ENCODE data around the gene ZFP36L1. TPM values are rescaled to one million over a fixed set of nuclear protein-coding genes. Genes with fewer than 3 reads are reported as not detected.
A peak's percentile ranks its signal among the peaks of the same experiment; 100 is the strongest.

Gene ZFP36L1
- total and polyA plus RNA-seq, 2 of the 13 experiments (the other 11 are each of a cell fraction or from before 2014, with no cell fraction given): 7.4 to 10.2 TPM

DNA sequence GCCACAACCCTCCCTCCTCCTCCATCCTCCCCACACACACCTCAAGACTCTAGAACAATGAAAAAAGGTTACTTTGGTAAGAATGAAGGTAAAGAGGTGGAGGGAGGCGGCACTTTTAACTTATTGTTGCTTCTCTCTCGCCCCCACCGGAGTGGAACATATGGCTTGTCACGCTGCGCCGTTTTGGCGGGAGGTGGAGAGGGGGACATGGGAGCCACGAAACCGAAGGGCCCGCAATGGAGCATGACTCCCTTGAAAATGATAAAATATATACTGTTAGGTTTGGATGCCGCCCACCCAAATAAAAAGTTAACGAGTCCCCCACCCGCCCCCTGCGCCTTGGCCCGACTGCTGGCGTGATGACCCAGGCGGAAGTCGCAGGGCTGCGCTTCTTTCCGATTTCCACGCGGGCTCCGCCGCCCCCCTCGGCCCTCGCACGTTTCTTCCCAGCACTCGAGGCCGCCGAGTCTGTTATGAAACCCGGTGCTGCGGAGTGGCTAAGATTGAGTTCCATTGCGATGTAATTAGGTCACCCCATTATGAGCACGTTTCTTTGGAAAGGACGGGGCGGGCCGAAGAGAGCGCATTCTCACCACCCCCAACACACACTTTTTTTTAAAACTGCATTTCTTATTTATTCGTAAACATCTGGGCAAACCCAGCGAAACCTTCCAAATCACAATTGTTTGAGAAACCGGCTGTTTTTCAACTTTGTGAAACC is 1.4 kb upstream of the ZFP36L1 start (continued):
- TF ChIP-seq, protein P1, sequence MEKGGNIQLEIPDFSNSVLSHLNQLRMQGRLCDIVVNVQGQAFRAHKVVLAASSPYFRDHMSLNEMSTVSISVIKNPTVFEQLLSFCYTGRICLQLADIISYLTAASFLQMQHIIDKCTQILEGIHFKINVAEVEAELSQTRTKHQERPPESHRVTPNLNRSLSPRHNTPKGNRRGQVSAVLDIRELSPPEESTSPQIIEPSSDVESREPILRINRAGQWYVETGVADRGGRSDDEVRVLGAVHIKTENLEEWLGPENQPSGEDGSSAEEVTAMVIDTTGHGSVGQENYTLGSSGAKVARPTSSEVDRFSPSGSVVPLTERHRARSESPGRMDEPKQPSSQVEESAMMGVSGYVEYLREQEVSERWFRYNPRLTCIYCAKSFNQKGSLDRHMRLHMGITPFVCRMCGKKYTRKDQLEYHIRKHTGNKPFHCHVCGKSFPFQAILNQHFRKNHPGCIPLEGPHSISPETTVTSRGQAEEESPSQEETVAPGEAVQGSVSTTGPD (CRISPR knock-in tag; IDR thresholded peaks at IDR 0.05): no peak
- TF ChIP-seq ZNF644 (CRISPR knock-in tag; IDR thresholded peaks at IDR 0.05; ENCODE audit: low read depth) (no peak), RARA (CRISPR knock-in tag; IDR thresholded peaks at IDR 0.05) (no peak), ARHGAP35 (CRISPR knock-in tag; IDR thresholded peaks at IDR 0.05; ENCODE audit: borderline replicate concordance) (0 out of 2 replicates have a peak, but pooled peaks have one; percentile 71), XBP1 (CRISPR knock-in tag; IDR thresholded peaks at IDR 0.05) (no peak), DNMT1 (CRISPR knock-in tag; IDR thresholded peaks at IDR 0.05) (no peak), ZNF788 (CRISPR knock-in tag; IDR thresholded peaks at IDR 0.05; ENCODE audit: borderline replicate concordance) (peak; percentile 30; the same call in 1 of the 2 replicates), SIX1 (CRISPR knock-in tag; IDR thresholded peaks at IDR 0.05; ENCODE audit: borderline replicate concordance) (no peak), MLLT10 (CRISPR knock-in tag; IDR thresholded peaks at IDR 0.05) (no peak), TARDBP (CRISPR knock-in tag; IDR thresholded peaks at IDR 0.05) (no peak), ZNF326 (CRISPR knock-in tag; IDR thresholded peaks at IDR 0.05; ENCODE audit: borderline replicate concordance) (no peak)
- TF ChIP-seq, protein P2, sequence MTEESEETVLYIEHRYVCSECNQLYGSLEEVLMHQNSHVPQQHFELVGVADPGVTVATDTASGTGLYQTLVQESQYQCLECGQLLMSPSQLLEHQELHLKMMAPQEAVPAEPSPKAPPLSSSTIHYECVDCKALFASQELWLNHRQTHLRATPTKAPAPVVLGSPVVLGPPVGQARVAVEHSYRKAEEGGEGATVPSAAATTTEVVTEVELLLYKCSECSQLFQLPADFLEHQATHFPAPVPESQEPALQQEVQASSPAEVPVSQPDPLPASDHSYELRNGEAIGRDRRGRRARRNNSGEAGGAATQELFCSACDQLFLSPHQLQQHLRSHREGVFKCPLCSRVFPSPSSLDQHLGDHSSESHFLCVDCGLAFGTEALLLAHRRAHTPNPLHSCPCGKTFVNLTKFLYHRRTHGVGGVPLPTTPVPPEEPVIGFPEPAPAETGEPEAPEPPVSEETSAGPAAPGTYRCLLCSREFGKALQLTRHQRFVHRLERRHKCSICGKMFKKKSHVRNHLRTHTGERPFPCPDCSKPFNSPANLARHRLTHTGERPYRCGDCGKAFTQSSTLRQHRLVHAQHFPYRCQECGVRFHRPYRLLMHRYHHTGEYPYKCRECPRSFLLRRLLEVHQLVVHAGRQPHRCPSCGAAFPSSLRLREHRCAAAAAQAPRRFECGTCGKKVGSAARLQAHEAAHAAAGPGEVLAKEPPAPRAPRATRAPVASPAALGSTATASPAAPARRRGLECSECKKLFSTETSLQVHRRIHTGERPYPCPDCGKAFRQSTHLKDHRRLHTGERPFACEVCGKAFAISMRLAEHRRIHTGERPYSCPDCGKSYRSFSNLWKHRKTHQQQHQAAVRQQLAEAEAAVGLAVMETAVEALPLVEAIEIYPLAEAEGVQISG (CRISPR knock-in tag; IDR thresholded peaks at IDR 0.05): 0 out of 2 replicates have a peak, but pooled peaks have one; percentile 63
- TF ChIP-seq, protein P3, sequence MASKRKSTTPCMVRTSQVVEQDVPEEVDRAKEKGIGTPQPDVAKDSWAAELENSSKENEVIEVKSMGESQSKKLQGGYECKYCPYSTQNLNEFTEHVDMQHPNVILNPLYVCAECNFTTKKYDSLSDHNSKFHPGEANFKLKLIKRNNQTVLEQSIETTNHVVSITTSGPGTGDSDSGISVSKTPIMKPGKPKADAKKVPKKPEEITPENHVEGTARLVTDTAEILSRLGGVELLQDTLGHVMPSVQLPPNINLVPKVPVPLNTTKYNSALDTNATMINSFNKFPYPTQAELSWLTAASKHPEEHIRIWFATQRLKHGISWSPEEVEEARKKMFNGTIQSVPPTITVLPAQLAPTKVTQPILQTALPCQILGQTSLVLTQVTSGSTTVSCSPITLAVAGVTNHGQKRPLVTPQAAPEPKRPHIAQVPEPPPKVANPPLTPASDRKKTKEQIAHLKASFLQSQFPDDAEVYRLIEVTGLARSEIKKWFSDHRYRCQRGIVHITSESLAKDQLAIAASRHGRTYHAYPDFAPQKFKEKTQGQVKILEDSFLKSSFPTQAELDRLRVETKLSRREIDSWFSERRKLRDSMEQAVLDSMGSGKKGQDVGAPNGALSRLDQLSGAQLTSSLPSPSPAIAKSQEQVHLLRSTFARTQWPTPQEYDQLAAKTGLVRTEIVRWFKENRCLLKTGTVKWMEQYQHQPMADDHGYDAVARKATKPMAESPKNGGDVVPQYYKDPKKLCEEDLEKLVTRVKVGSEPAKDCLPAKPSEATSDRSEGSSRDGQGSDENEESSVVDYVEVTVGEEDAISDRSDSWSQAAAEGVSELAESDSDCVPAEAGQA (IDR thresholded peaks at IDR 0.05; ENCODE audit: low read depth): no peak
- TF ChIP-seq, protein P3 (CRISPR knock-in tag; IDR thresholded peaks at IDR 0.05; ENCODE audit: borderline replicate concordance): 0 out of 2 replicates have a peak, but pooled peaks have one; percentile 50
- TF ChIP-seq, protein P4, sequence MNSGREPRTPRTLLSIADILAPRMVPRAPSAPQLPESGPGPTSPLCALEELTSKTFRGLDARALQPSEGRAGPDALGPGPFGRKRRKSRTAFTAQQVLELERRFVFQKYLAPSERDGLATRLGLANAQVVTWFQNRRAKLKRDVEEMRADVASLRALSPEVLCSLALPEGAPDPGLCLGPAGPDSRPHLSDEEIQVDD (CRISPR knock-in tag; IDR thresholded peaks at IDR 0.05; ENCODE audit: borderline replicate concordance): no peak
- TF ChIP-seq, protein P5, sequence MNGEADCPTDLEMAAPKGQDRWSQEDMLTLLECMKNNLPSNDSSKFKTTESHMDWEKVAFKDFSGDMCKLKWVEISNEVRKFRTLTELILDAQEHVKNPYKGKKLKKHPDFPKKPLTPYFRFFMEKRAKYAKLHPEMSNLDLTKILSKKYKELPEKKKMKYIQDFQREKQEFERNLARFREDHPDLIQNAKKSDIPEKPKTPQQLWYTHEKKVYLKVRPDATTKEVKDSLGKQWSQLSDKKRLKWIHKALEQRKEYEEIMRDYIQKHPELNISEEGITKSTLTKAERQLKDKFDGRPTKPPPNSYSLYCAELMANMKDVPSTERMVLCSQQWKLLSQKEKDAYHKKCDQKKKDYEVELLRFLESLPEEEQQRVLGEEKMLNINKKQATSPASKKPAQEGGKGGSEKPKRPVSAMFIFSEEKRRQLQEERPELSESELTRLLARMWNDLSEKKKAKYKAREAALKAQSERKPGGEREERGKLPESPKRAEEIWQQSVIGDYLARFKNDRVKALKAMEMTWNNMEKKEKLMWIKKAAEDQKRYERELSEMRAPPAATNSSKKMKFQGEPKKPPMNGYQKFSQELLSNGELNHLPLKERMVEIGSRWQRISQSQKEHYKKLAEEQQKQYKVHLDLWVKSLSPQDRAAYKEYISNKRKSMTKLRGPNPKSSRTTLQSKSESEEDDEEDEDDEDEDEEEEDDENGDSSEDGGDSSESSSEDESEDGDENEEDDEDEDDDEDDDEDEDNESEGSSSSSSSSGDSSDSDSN (CRISPR knock-in tag; IDR thresholded peaks at IDR 0.05): no peak; the same call in 1 of the 2 replicates

Measured in HepG2 (cell line).